HG03039 (cell line): ENCODE results near the gene COX8A.
"Not testable (repeated sequence)": the region's sequence is repeated elsewhere in the genome, so short reads cannot be mapped to it uniquely, and the experiment has no call there.

Experiments used
- ATAC-seq: cut with Tn5 transposase; IDR thresholded peaks from one replicate; pipeline ENCODE4 v1.9.1; 2021; ENCODE audit warnings: mild to moderate bottlenecking, moderate library complexity; ENCODE audit not compliant: unreplicated experiment

Gene COX8A, protein sequence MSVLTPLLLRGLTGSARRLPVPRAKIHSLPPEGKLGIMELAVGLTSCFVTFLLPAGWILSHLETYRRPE

DNA sequence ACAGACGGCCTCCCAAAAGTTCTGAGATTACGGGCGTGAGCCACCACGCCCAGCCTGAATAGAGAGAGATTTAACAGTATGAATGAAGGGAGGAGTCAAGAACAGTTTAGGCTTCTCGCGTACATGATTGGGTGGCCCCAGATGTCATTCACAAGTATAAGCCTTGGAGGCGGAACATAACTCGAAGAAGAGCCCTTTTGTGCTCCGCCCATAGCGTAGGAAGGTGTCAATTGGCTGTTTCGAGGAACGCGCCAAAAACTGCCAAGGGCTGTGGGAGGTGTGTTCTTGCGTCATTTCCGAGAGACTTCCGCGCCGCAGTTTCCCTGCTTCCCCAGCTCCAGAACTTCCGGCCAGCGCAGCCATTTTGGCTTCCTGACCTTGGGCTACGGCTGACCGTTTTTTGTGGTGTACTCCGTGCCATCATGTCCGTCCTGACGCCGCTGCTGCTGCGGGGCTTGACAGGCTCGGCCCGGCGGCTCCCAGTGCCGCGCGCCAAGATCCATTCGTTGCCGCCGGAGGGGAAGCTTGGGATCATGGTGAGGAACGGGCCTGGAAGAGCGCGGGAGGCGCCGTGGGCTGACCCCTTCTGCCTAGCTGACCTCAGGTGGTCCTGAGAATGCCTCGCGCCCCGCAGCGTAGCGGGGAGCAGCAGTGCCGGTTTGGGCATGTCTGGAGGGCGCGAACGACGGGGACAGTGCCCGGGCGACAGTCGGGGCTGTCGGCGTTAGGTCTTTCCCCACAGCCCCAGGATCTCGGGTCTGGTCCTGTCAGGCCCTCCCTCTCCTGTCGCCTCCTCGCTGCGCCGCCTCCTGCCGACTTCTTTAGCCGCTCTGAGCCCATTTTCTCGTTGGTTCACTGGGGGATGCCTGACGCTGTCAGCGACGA lies at the start of gene COX8A:
COX8A (plus strand) TSS at position 362 of the 885 bp plus-strand sequence; CDS start at position 423, 61 bp downstream.
- ATAC-seq, result peak; percentile 87

DNA sequence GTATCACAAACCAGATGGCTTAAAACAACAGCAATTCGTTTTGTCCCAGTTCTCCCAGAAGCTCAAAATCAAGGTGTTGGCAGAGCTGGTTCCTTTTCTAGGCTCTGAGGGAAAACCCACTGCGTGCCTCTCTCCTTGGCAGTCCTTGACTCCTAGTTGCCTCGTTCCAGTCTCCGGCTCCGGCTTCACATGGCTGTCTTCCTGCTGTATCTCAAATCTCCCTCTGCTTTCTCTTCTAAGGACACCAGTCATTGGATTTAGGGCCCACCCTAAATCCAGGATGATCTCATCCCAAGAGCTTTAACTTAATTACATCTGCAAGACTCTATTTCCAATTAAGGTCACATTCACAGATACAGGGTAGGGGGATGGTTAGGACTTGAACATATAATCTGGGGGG lies 44.8 kb upstream of the COX8A start:
- no peak for ATAC-seq

DNA sequence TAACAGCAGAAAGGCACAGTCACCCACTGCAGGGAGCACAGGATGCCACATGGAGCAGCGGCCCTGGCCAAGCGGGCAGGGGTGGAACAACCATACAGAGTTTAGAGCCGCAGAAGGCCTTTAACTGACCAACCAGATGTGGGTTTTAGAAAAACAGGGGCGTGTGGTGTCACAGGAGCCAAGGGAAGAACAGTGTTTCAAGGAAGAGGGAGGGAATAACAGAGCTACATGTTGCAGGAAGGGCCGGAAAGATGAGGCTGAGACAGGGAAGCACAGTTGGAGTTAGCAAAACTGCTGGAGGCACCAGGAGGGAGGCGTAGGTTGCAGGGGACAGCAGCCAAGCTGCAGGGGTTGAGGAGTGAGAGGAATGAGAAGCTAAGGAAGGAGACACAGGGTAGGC lies 43.4 kb upstream of the COX8A start:
- no peak for ATAC-seq

DNA sequence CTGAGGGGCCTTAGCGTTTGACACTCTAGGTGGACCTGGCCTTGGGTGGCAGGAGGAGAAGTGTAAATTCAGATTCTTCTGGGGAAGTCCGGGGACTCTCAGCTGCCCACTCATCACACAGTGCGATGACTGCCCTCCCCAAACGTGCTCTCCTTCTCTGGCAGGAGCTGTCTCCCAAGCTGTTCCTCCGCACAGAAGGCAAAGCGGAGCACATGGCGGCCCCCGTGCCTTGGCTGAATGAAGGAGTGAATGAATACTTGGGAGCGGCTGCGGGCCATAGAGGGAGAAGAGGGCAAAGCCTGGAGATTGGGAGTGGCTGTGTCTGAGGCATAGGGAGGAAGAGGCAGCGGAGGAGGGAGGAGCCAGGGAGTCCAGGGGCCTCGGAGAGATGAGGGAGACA lies 42.5 kb upstream of the COX8A start:
- no peak for ATAC-seq

DNA sequence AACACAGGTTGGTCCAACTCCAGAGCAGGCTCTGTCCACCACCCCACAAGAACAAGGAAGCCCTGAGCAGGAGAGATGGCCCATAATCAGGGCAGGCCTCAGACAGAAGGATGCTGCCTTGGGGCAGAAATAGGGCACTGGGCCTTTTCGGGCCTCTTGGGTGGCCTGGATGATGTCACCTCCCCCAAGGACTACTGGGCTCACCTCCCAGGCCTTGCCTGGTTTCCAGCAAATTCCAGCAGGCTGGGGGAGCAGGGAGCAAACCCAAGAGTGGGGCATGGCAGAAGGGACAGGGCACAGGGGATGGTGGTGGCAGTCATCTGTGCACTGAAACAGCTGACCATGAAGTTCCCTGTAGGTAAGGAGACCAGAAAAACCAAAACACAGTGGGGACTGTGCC lies 41.0 kb upstream of the COX8A start:
- no peak for ATAC-seq

DNA sequence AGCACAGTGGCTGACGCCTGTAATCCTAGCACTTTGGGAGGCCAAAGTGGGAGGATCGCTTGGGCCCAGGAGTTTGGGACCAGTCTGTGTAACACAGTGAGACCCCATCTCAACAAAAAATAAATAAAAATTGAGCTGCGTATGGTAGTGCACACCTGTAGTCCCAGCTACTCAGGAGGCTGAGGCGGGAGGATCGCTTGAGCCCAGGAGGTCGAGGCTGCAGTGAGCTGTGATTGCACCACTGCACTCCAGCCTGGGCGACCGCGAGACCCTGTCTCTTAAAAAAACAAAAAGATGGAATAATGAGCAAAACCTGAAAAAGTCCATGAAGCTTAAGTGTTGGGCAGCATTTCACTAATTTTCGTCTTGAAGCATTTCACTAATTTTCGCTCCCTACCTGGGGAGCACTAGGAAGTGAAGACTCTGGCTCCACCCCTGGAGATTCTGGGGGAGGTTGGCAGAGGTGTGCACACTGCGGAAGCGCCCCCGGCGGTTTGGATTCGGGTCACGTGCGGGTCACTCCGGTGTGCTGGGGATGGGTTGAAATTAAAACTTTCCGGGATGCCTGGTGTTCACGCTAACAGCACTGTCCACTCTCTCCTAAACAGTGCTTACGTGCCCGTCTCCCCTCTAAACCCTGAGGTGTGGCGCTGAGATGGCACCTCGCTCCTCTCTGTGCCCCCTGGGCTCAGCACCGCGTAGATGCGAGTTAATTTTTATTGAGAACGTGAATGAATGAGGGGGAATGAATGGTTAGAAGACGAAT lies 36.5 kb upstream of the COX8A start:
- peak; percentile 6 for ATAC-seq

DNA sequence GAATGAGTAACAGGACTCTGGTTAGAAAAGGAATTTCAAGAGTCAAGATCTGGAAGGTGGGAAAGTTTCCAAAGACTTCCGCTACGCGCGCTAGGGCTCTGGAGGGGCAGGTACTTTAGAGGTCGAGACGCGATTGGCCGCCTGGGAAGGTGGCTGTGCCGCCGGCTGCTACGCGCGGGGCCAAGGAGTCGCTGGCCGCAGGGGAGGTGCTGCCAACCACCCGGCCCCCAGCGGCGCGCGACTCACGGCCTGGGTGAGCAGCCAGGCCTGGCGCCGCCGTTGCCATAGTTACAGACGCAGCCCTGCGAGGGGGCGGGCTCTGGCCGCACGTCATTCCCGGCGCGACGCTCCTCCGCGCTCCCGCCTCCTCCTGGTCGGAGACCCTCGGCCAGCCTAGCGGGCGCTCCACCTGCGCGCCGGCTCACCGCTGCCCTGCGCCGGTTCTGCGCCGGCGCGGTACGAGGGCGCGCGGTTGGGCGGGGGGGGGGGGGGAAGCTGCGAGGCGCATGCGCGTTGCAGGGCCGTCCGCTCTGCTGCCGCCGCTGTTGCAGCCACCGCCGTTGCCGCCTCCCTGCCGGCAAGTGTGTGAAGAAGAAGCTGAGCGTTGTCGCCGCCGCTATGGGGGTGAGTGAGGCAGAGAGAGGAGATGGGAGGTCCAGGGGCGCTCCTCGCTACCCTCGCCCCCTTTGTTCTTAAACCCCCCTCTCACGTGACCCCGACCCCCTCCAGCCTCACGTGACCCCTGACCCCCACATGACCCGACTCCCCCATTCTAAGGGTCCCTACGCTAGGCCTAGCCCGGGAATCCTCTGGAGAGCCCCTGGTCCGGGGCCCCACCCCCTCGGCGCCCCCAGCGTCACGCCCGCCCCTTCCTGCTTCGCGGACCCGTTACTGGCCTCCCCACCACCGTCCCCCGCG lies 35.7 kb upstream of the COX8A start, which contains the start of gene NAA40:
NAA40 (plus strand) TSS at position 524 of the 918 bp plus-strand sequence; CDS start at position 619, 95 bp downstream.
- peak; percentile 87 for ATAC-seq

DNA sequence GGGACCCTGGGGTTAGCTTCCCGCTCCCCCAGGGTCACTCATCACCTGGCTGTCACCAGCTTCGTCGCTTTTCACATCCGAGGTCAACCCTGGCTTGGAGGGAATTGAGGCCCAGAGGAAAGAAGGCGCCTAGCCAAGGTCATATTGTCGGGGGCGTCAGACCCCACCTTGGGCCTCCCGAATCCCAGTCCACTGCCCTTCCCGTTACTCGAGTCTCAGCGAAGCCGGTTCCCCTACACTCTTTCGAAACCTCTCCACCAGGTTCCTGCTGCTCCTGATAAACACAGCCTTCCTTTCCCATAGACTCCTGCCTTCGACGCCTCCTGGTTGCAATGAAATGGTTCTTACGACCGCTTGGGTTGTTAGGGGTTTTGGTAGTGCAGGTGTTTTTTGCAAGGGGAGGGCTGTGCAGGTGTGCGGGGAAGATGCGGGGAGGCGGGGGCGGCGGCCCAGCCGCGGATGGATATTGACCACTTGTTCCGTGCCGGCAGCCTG lies 35.0 kb upstream of the COX8A start:
- no peak for ATAC-seq

DNA sequence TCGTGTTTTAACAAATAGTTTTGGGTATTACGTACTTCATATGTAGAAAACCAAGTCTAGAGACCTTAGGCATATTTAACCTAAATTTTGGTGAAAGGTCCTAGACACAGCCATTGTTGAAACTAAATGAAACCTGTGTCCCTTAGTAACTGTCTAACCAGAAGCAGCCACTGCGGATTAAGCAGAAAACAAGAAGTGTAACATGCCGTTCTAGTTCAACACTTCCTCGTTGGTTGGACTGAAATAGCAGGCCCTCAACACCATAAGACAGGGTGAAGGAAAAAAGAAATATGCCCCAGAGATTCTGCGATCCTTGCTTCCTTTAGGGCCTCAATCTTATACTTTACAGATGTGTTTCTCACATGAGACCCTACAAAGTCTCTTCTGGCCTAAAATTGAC lies 33.6 kb upstream of the COX8A start:
- ATAC-seq, result no peak

DNA sequence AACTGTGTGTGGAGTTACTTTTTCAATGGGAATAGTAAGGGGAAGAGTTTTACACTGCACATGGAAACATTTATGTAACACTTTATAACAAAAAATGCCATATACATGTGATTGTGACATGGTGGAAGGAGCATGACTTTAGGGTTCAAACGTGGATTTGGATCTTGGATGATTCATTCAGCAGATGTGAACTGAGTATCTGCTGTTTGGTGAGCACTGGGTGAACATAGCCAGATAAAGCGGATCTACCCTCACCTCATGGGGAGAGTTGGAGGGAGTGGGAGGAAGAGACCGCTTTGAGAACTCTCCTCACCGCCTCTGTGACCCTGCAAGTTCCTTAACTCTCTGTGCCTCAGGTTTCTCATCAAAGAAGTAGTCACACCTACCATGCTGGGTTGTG lies 32.5 kb upstream of the COX8A start:
- no peak for ATAC-seq

DNA sequence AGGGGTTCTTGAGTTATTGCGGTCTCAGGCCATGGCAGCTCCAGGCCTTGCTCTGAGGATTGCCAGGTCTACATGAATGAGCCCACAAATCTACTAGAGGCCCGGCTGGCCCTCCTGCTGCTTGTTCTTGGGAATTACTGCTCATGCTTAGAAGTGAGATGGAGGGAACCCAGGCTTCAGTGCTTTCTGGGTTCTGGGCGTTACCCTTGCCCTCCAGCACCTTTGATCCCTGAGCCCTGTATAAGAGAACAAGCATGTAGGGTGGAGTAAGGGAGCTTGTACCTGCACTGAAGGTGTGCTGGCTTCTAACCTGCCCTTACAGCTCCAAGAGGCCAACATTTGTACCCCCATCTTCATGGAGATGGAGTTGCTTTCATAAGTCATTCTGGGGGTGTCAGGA lies 31.6 kb upstream of the COX8A start:
- no peak for ATAC-seq

DNA sequence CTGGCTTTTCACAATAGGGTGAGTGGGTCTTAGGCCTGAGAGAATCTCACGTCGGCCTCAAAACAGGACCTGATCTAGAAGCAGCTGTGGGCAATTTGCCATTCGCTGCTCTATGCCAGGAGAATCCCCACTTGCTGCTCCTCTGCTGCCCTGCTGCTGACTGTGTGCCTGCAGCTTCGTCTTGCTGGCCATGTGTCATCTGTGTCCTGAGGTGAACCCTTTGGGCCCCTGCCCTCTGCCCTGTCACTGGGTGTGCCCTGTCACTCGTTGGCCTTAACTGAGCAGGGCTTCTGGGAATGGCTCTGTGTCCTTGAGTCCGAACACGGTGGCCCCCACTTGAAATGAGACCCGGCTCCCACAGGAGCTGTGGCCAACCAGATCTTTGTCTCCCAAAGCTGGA lies 29.4 kb upstream of the COX8A start:
- no peak for ATAC-seq

DNA sequence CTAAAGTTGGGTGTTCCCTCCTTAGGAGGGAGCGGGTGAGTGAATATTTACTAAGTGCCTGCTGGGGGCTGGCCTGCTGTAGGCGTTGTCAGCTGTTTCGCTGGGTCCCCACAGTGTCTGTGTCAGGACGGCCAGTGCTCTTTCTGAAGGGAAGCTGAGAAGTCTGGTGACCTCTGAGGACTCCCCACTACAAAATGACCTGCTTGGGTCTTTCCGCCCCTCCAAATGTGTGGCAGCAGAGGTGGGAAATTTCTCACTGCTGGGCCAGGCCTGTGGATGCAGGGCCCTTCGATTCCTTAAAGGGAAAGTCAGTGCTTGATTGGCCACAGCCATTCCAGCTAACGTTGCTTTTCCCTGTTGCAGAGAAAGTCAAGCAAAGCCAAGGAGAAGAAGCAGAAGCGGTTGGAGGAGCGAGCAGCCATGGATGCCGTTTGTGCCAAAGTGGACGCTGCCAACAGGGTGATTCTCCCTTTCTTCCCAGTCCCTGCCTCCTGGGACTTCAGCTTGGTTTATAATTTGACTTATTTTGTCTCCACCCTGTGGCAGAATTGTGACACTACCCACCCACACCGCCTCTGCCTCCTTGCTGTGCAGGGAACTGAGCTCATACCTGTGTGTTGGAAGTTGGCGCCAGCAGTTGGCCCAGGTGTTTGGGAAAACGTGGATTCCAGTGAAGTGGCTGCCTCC lies 28.8 kb upstream of the COX8A start:
- ATAC-seq, result no peak

DNA sequence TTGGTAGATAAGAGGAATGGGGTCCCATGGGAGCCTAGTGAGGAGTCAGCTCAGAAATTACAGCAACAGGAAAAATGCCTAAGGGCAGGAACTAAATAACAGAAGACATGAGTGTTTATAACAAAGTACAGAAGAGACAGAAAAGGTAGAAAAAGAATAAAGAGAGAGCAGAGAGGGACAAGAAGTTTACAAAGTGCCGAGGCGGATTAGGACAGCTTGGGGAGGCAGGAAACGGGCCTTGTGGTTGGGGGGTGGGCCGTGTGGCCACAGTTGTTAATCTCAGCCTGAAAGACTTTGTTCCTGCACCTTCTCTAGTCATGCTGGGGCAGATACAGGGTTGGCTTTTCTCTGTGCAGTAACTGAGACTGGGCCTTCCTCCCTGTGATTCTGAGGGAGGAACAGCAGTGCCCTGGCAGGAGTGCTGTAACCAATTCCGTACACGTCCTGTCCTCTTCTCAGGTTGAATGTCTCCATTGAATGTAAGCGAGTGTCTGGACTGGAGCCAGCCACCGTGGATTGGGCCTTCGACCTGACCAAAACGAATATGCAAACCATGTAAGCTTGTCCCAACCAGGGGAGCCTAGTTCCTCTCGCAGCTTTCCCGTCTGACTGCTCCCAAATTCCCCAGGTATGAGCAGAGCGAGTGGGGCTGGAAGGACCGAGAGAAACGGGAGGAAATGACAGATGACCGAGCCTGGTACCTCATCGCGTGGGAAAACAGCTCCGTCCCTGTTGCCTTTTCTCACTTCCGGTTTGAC lies 22.5 kb upstream of the COX8A start:
- ATAC-seq, result no peak

DNA sequence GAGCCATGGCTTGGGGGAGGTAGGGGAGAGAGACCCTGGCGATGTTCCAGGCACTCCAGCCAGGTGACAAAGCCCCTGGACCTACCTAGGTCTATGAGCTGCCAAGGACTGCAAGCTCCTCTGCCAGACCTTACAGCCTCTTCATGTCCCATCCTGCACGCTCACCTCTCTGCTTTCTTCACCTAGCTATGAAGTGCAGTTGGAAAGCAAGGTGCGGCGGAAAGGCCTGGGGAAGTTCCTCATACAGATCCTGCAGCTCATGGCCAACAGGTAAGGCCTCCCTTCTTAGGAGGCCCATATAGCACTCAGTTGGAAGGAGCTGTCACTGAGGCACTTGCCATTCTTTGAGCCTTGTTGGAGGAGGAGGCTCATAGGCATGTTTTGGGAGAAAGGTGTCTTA lies 21.9 kb upstream of the COX8A start:
- no peak for ATAC-seq

DNA sequence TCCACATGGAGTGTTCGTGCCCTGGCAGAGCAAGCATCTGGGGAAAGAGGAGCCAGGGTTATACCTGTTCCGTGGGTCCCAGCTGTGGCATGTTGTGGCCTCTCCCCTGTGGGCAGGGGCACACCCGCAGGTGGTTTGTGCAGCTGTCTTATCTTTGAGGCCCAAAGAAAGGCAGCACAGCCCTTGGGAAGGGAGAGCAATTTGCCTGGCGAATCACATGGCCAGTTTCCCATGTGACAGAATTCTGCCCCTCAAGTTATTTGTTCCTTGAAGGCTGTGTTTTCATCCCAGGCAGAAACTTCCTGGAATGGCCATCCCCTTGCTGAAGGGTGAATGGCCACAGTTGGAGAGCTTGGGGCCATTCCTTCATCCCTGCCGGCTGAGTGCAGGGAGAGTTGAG lies 16.4 kb upstream of the COX8A start:
- ATAC-seq, result no peak

DNA sequence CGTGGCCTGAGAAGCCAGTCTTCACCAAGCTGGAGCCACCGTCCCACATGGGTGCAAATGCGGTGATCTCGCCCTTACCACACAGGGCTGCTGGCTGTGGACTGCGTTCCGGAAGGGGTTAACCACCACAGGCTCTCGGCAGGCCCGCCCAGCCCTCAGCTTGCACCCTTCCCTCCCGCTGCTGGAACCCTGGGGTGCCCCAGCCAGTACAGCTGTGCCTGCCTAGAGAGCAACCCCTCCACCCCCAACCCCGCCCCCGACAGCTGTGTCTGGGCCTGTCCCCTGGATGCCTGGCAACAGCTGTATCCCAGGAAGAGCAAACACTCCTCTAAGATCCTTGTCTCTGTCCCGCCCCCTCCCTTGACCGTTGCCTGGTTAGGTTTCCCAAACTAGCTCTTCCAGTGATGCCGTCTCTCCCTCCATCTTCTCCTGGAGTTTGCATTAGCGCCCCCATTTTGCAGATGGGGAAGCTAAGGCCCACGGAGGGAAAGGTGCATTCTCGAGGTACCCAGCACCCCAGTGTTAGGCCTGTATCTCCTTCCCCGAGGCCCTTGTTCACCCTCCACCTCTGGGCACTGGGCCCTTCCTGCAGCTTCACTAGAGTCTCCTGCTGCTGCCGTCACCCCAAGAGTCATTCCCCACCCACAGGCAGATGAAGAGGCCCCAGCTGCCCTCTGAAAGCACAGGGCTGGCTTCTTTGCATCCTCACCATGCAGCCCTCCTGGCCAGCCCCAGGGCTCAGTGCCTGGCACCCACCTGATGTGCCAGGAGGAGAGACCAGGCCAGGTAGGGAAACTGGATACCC lies 12.6 kb upstream of the COX8A start:
- ATAC-seq, result no peak

DNA sequence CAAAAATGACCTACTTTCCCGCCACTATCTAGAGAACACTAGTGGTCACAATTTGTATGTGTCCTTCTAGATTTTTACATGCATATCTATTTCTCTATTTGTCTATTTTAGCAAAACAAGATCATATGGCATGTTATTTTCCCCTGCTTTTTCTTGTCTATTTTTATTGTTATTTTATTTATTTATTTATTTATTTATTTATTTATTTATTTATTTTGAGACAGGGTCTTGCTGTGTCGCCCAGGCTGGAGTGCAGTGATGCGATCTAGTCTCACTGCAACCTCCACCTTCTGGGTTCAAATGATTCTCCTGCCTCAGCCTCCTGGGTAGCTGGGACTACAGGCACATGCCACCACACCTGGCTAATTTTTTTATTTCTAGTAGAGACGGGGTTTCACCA lies 10.5 kb upstream of the COX8A start:
- not testable (repeated sequence) for ATAC-seq
